ENCODE data around the gene QKI. TPM values are rescaled to one million over a fixed set of nuclear protein-coding genes. Genes with fewer than 3 reads are reported as not detected.

Gene QKI
- polyA plus RNA-seq, 1 donor (not counting 4 experiments of a cell fraction or from before 2014, with no cell fraction given): 53.3 TPM

- Histone ChIP-seq H3K4me1 (ENCODE audit: control insufficient read depth, extremely low read depth, insufficient read depth, low read length) (no peaks in the 10 kb centered on the region), H3K36me3 (ENCODE audit: control insufficient read depth in 2 of 2, extremely low read depth in 1 of 2, insufficient read depth in 2 of 2, low read length in 2 of 2) (no peaks in the 10 kb centered on the region), H4K20me1 (ENCODE audit: control insufficient read depth, extremely low read depth, insufficient read depth, low read length) (no peaks in the 10 kb centered on the region), H3K9me3 (ENCODE audit: control insufficient read depth, low read depth, low read length) (no peaks in the 10 kb centered on the region), H3K4me3 (ENCODE audit: control insufficient read depth in 2 of 3, extremely low read depth in 1 of 3, insufficient read depth in 2 of 3, low read depth in 1 of 3, low read length in 3 of 3) (no peak overlapping the region), H2AFZ (ENCODE audit: control insufficient read depth, low read length) (no peak overlapping the region), H3K27me3 (ENCODE audit: control insufficient read depth, extremely low read depth, insufficient read depth, low read length) (no peaks in the 10 kb centered on the region), H3K79me2 (ENCODE audit: control insufficient read depth, insufficient read depth, low read length) (no peaks in the 10 kb centered on the region), H3K27ac (ENCODE audit: control insufficient read depth, insufficient read depth, low read length) (no peak overlapping the region), H3K4me2 (ENCODE audit: control insufficient read depth, extremely low read depth, insufficient read depth, low read depth, low read length) (no peak overlapping the region), H3K9me1 (ENCODE audit: control insufficient read depth, extremely low read depth, insufficient read depth, low read length) (no peaks in the 10 kb centered on the region), H3K9ac (ENCODE audit: control insufficient read depth, extremely low read depth, insufficient read depth, low read length) (no peak overlapping the region)
- dilution Hi-C loops (cut with MboI; ENCODE audit: extremely low pct_ligation_motif_present, low sequenced_read_pairs): no loop called here
- FAIRE-seq (no peak), DNase-seq (ENCODE audit: low read depth, low spot score) (no peak)
- TF ChIP-seq EZH2 (IDR thresholded peaks at IDR 0.05; ENCODE audit: low read length): no peak
- no peak for TF ChIP-seq CTCF (optimal IDR thresholded peaks at IDR 0.05 in 1 of 3, IDR thresholded peaks at IDR 0.05 in 1 of 3, conservative IDR thresholded peaks at IDR 0.05 in 1 of 3; ENCODE audit: extremely low read depth in 1 of 3, insufficient read depth in 2 of 3, low read length in 3 of 3)
Observed at GRCh38 chr6:163406830-163407229, 7.7 kb upstream of the QKI start.

DNA sequence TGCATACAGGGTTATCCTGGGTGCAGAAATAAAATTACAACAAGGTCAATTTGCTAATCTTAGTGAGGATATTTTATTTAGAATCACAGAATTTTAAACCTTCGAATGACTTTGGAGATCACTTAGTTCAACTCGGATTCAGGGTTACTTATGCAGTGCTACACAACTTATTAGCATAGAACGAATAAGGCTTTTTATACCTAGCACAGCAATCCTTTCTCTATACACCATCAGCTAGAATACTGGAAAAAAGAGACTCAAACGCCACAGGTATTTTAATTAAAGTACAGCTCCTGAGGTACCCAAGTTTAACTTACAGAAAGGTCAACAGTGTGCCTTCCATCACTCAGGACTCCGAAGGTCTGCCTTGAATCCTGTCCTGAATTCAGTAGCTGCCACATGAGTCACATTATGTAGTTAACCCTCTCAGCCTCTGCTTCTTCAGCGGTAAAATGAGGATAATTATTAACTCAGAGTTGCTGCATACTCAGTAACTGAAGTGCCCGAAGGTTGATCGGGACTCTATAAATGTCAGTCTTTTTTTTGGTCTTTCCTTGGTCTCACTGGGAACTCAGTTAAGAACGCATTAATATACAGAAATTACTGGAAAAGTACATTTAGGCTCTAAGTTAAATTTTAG is 6.0 kb upstream of the QKI start:
- FAIRE-seq (no peak), DNase-seq (ENCODE audit: low read depth, low spot score) (no peak)
- TF ChIP-seq EZH2 (IDR thresholded peaks at IDR 0.05; ENCODE audit: low read length) (no peak), CTCF (optimal IDR thresholded peaks at IDR 0.05 in 1 of 3, IDR thresholded peaks at IDR 0.05 in 1 of 3, conservative IDR thresholded peaks at IDR 0.05 in 1 of 3; ENCODE audit: extremely low read depth in 1 of 3, insufficient read depth in 2 of 3, low read length in 3 of 3) (no peak)
- Histone ChIP-seq H3K27ac (ENCODE audit: control insufficient read depth, insufficient read depth, low read length) (no peak overlapping the region), H3K9ac (ENCODE audit: control insufficient read depth, extremely low read depth, insufficient read depth, low read length) (no peak overlapping the region), H2AFZ (ENCODE audit: control insufficient read depth, low read length) (no peak overlapping the region), H3K79me2 (ENCODE audit: control insufficient read depth, insufficient read depth, low read length) (no peaks in the 10 kb centered on the region), H3K4me2 (ENCODE audit: control insufficient read depth, extremely low read depth, insufficient read depth, low read depth, low read length) (no peak overlapping the region), H3K9me1 (ENCODE audit: control insufficient read depth, extremely low read depth, insufficient read depth, low read length) (no peaks in the 10 kb centered on the region), H4K20me1 (ENCODE audit: control insufficient read depth, extremely low read depth, insufficient read depth, low read length) (no peaks in the 10 kb centered on the region), H3K4me1 (ENCODE audit: control insufficient read depth, extremely low read depth, insufficient read depth, low read length) (peaks cover 3% of the 10 kb centered on the region), H3K36me3 (ENCODE audit: control insufficient read depth in 2 of 2, extremely low read depth in 1 of 2, insufficient read depth in 2 of 2, low read length in 2 of 2) (no peaks in the 10 kb centered on the region), H3K27me3 (ENCODE audit: control insufficient read depth, extremely low read depth, insufficient read depth, low read length) (no peaks in the 10 kb centered on the region), H3K9me3 (ENCODE audit: control insufficient read depth, low read depth, low read length) (no peaks in the 10 kb centered on the region), H3K4me3 (ENCODE audit: control insufficient read depth in 2 of 3, extremely low read depth in 1 of 3, insufficient read depth in 2 of 3, low read depth in 1 of 3, low read length in 3 of 3) (no peak overlapping the region)
- dilution Hi-C loops (cut with MboI; ENCODE audit: extremely low pct_ligation_motif_present, low sequenced_read_pairs): no loop called here

All from keratinocyte (primary cell).